Mesodermal cell (in vitro differentiated cells): Measurements from ENCODE around the gene MYL4.

Experiments used
- H3K27ac ChIP-seq: 2 replicates; pipeline ENCODE4 v1.7.0; 2013; ENCODE audit warnings: mild to moderate bottlenecking, low read depth, low read length, moderate library complexity; ENCODE audit not compliant: severe bottlenecking
- H3K36me3 ChIP-seq: 2 replicates; pipeline ENCODE4 v1.7.1; 2013; ENCODE audit warnings: mild to moderate bottlenecking, low read length, moderate library complexity; ENCODE audit not compliant: control insufficient read depth, insufficient read depth
- H3K4me1 ChIP-seq: one replicate; pipeline ENCODE4 v1.7.1; 2013; ENCODE audit warnings: mild to moderate bottlenecking, low read length; ENCODE audit not compliant: insufficient read depth, control insufficient read depth, poor library complexity, severe bottlenecking
- H3K4me3 ChIP-seq: 2 replicates; pipeline ENCODE4 v1.7.0; 2013; ENCODE audit warnings: low read length, control low read depth, mild to moderate bottlenecking; ENCODE audit not compliant: insufficient read depth, poor library complexity, severe bottlenecking; ENCODE audit errors: extremely low read depth
- H3K9me3 ChIP-seq: 2 replicates; pipeline ENCODE4 v1.7.1; 2013; ENCODE audit warnings: mild to moderate bottlenecking, low read length, moderate library complexity; ENCODE audit not compliant: control insufficient read depth
- WGBS, 2 experiments: methylation state at CpG; one replicate each; pipeline ENCODE4 v1.1.5; 2013; ENCODE audit warnings: missing lambda C conversion rate in 2 of 2; ENCODE audit not compliant: insufficient coverage in 2 of 2; 5-methylcytosine and 5-hydroxymethylcytosine counted together

Gene MYL4

DNA sequence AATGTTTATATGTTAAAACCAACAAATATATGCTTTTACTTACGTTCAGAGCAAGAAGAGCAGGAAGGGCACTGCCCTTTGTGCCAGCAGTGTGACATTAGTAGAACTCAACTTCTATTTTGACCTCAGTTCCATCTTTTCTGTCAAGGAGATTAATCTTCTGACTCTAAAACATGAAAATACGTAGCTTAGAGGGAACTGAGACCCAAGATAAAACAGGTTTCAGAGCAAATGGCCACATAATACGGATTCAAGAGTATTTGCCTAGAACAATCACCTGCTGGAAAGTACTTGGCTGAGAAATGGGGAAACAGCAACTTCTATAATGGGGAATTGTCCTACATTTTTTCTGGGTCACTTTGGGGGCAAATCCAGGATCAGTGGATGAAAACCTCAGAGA is 22.2 kb downstream of the MYL4 start:
- Histone ChIP-seq H3K4me3 (no peak overlapping the region), H3K9me3 (no peaks in the 10 kb centered on the region), H3K4me1 (no peaks in the 10 kb centered on the region), H3K27ac (no peak overlapping the region), H3K36me3 (no peaks in the 10 kb centered on the region)
- 91 to 100% methylated on average over 2 to 3 of the region's 3 CpGs for WGBS, 2 experiments

DNA sequence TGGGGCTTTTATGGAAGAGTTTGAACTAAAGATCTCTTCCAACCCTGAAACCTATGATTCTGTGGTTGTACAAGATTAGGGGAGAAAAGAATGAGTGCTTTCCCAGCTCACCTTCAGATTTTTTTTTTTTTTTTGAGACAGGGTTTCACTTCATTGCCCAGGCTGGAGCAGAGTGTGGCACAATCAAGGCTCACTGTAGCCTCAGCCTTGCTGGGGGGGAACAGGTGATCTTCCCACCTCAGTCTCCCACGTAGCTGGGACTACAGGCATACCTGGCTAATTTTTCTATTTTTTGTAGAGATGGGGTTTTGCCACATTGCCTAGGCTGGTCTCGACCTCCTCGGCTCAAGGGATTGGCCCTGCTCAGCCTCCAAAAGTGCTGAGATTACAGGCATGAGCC is 22.7 kb downstream of the MYL4 start:
- no peak overlapping the region for H3K27ac ChIP-seq
- whole genome bisulfite sequencing, 2 experiments = 91 to 93% methylated on average over 2 of the region's 3 CpGs
- no peaks in the 10 kb centered on the region for H3K9me3 ChIP-seq
- no peak overlapping the region for H3K4me3 ChIP-seq
- H3K36me3 ChIP-seq = no peaks in the 10 kb centered on the region
- H3K4me1 ChIP-seq = no peaks in the 10 kb centered on the region

DNA sequence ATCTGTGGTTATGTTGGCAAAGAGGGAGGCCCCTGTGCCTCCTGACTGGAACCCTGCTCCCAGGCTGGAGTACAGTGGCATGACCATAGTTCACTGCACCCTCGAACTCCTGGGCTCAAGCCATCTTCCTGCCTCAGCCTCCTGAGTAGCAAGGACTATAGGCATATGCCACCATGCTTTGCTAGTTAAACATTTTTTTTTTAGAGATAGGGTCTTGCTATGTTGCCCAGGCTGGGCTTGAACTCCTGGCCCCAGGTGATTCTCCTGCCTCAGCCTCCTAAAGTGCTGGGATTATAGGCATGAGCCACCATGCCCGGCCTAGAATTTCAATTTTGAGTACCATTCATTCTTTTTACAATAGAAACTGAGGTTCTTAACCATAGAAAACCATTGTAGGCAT is 23.3 kb downstream of the MYL4 start:
- Histone ChIP-seq H3K36me3 (no peaks in the 10 kb centered on the region), H3K27ac (no peak overlapping the region), H3K4me3 (no peak overlapping the region), H3K4me1 (no peaks in the 10 kb centered on the region), H3K9me3 (no peaks in the 10 kb centered on the region)
- 83 to 88% methylated on average over 1 of the region's 2 CpGs for WGBS, 2 experiments

DNA sequence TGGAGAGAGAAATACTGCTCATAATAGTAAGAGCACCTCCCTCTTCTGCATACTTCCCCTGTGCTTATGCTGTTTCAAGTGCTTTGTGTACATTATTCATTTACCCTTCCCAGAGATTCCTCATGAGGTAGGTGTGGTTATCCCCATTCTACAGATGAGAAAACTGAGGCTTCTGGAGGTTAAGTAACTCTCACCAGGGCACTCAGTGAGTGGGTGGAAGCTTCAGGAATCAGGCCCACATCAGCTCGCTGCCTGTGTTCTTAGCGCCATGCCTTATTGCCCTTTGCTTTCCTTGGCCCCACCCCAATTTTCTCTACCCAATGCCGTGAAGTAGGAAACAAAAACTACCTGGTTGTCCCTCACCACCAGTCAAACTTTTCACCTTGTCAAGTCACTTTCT is 26.4 kb downstream of the MYL4 start:
- Histone ChIP-seq H3K4me1 (peaks cover 10% of the 10 kb centered on the region), H3K4me3 (no peak overlapping the region), H3K36me3 (no peaks in the 10 kb centered on the region), H3K9me3 (no peaks in the 10 kb centered on the region), H3K27ac (no peak overlapping the region)
- 67 to 84% methylated on average over 1 to 3 of the region's 3 CpGs for WGBS, 2 experiments

DNA sequence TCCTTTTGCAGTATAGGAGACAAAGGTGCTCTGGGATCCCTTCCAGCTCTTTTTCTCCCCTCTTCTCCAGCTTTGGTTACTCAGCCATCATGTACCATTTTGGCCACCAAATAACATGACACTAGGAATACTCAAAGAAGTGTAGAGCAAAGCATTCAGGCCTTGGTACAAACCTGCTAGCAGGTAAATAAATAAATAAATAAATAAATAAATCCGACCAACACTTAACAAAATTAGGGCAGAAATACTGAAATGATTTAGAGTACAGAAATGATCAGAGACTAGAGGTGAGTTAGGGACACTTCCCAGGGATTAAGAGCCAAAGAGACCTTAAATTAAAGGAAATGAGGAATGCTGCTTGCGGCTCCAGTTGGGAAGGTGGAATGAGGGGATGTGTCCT is 26.8 kb downstream of the MYL4 start:
- Histone ChIP-seq H3K4me1 (peaks cover 13% of the 10 kb centered on the region), H3K27ac (no peak overlapping the region), H3K9me3 (no peaks in the 10 kb centered on the region), H3K36me3 (no peaks in the 10 kb centered on the region), H3K4me3 (no peak overlapping the region)
- WGBS, 2 experiments = 100% methylated on average over 1 of the region's 2 CpGs

DNA sequence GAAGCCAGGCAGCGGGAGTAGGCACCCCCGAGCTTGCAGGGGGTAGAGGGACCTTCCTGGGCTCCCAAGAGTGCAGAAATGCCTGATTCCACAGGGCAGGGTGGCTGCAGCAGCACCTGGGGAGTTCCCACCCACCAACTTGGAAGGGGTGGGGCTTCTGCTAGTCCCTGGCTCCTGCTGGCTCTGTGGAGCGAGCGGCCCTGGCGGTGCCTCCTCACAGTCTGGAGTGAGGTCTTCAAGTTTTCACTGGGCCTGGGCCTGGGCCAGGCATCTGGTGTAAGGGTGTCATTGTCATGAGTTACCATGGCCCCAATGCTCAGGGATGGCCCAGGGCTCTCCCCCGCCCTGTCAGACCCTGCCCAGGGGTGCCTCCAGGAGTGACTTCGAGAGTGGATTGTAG is 28.7 kb downstream of the MYL4 start:
- Histone ChIP-seq H3K27ac (no peak overlapping the region), H3K4me3 (no peak overlapping the region), H3K9me3 (no peaks in the 10 kb centered on the region), H3K4me1 (peaks cover 13% of the 10 kb centered on the region), H3K36me3 (no peaks in the 10 kb centered on the region)
- 91 to 94% methylated on average over 6 to 7 of the region's 7 CpGs for WGBS, 2 experiments

DNA sequence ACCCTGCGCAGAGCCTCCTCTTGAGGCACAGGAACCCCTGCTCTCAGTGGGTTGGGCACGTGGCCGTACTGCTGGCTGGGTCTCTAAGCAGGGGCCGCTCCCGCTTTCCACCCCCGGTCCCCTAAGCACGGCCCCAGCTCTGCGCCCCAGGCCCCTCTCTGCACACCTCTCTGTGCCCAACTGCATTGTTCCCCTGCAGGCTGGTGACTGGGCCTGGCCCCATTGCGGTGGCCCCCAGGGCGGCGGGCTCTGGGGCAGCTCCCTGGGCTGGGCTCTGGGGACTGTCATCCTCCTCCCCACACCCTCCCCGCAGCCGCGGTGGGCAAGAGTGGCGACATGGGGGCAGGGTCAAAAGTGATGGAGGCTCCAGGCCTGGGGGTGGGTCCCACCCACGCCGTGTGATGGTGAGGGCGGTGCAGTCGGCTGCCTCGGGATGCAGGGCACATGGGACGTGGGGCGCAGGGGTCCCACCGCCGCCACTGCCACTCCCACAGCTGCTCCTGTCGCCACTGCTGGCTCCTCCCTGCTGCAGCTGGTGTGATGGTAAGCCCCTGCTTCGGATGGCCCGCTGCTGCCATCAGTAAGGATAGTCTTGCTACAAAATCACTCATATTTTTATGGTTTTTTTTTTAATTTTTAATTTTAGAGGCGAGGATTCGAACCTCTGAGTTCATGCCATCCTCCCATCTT is 29.3 kb downstream of the MYL4 start:
- WGBS, 2 experiments = 91 to 92% methylated on average over 18 to 23 of the region's 29 CpGs
- no peaks in the 10 kb centered on the region for H3K9me3 ChIP-seq
- H3K36me3 ChIP-seq = no peaks in the 10 kb centered on the region
- H3K4me3 ChIP-seq = no peak overlapping the region
- peaks cover 13% of the 10 kb centered on the region for H3K4me1 ChIP-seq
- H3K27ac ChIP-seq = no peak overlapping the region

DNA sequence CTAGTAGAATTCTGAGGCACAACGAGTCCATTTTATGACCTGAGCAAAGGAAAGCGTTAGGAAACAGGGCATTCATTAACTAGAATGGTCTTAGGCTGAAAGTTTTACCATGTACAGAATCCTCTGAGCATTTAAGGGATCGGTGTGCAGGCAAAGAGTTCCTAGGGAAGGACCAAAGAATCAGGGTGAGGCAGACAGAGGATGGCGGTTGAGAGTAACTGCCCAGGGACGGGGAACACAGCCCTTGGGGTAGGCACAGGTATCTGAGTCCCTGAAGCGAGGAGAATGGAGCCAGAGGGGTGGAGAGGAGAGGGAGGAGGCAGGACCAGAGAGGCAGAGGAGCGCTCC is 30.4 kb downstream of the MYL4 start:
- H3K4me3 ChIP-seq = no peak overlapping the region
- no peaks in the 10 kb centered on the region for H3K9me3 ChIP-seq
- no peaks in the 10 kb centered on the region for H3K36me3 ChIP-seq
- WGBS, 2 experiments = 95 to 98% methylated on average over 7 of the region's 7 CpGs
- no peak overlapping the region for H3K27ac ChIP-seq
- H3K4me1 ChIP-seq = peaks cover 13% of the 10 kb centered on the region

DNA sequence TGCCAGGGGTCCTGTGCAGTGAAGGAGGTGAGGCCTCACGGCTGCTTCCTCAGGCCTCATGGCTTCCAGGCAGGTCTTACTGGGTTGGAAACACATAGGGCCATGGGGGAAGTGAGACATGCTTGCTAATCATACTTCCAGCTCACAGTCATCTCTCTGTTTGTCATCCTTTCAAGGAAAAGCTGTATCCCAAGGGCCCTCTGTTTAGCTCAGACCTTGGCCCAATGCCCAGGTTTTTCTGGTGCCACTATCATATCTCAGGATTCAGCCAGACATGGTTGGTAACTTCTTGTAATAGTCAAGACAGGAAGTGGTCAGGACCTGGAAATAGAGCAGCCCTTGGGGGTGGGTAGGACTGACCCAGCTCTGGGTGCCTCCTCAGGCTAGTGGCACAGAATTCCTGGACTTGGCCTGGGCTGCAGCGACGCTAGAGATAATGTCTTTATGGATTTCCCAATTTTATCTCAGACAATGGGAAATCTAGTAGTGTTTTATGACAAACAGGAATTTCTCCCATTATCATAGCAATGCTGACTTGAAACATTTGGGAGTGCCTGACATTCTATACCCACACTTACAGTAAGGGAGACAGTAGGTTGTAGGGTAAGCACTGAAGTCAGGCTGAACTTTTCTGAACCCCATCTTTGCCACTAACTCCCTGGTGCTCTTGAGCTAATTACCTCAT is 31.0 kb downstream of the MYL4 start:
- no peaks in the 10 kb centered on the region for H3K9me3 ChIP-seq
- H3K27ac ChIP-seq = no peak overlapping the region
- H3K4me3 ChIP-seq = no peak overlapping the region
- peaks cover 13% of the 10 kb centered on the region for H3K4me1 ChIP-seq
- WGBS, 2 experiments = 73% methylated on average over 2 of the region's 3 CpGs; no CpG with 5 or more reads in 1 of the 2 experiments
- H3K36me3 ChIP-seq = no peaks in the 10 kb centered on the region

DNA sequence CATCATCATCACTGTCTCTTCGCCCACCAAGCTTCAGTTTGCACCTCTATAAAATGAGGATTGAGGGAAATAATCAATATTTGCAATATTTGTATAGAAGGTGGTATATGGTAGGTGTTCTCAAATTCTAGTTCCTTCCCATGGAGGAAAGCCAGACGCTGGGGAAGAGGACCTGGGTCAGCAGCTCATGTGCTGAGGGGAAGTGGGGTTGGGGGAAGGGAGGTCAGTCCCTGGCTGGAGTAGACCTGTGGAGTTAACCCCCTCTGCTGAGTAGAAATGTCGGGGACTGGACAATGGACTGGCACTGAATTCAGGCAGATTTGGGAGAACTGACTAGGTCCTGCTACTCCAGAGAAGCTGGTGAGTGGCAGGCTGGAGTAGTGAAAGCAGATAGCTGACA is 31.7 kb downstream of the MYL4 start:
- 83 to 100% methylated on average over 1 to 2 of the region's 3 CpGs for WGBS, 2 experiments
- H3K36me3 ChIP-seq = no peaks in the 10 kb centered on the region

DNA sequence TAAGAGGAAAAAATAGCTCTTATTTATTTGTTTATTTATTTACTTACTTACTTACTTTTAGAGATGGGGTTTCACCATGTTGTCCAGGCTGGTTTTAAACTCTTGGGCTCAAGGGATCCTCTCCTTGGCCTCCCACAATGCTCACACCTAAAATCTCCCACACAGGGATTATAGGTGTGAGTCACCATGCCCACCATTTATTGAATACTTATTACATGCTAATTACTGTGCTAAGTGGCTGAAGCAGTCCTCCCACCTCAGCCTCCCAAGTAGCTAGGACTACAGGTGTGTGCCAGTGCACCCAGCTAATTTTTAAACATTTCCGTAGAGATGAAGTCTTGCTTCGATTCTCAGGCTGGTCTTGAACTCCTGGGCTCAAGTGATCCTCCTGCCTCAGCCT is 33.5 kb downstream of the MYL4 start:
- Histone ChIP-seq H3K4me1 (peaks cover 13% of the 10 kb centered on the region), H3K36me3 (no peaks in the 10 kb centered on the region), H3K27ac (no peak overlapping the region), H3K4me3 (no peak overlapping the region), H3K9me3 (no peaks in the 10 kb centered on the region)
- 70% methylated on average over 2 of the region's 2 CpGs; no CpG with 5 or more reads in 1 of the 2 experiments for WGBS, 2 experiments

More for the DNA sequence above, 31.7 kb downstream of the MYL4 start:
- H3K27ac ChIP-seq = no peak overlapping the region
- H3K9me3 ChIP-seq = no peaks in the 10 kb centered on the region
- H3K4me1 ChIP-seq = peaks cover 13% of the 10 kb centered on the region
- no peak overlapping the region for H3K4me3 ChIP-seq
